PC-3 (cell line): ENCODE results near the gene RETREG2. TPM values are rescaled to one million over a fixed set of nuclear protein-coding genes. Genes with fewer than 3 reads are reported as not detected.

Source experiments
- ATAC-seq: fragments of 200-7000 bp; cut with Tn5 transposase; 2 replicates; pipeline ENCODE4 v1.9.1; 2020; ENCODE audit warnings: mild to moderate bottlenecking, moderate library complexity
- BruUV-seq: library from RNA; stranded (reverse); fragments of 400-500 nt; replicated peaks from 2 replicates; lab custom pipeline; 2021; lab: Mats Ljungman, UMichigan
- CTCF ChIA-PET: fragments of 300-600 bp; sonication (Branson Sonifier 250); formaldehyde crosslinking; loops from one replicate; lab custom pipeline; 2022; ENCODE audit warnings: antibody characterized with exemption; lab: Charles Lee
- POLR2A ChIA-PET: fragments of 300-600 bp; sonication (Branson Sonifier 250); formaldehyde crosslinking; loops from one replicate; lab custom pipeline; 2022; ENCODE audit warnings: antibody characterized with exemption; ENCODE audit not compliant: unreplicated experiment; lab: Charles Lee
- DNase-seq: peaks from one replicate; pipeline ENCODE4 v3.0.0-alpha.2; 2015
- H2AFZ ChIP-seq: fragments of 300-600 bp; sonication (generic); 2 replicates; pipeline ENCODE4 v1.6.0; 2016; ENCODE audit warnings: antibody characterized with exemption, low read length
- H3F3A ChIP-seq: fragments of 300-600 bp; sonication (generic); one replicate; pipeline ENCODE4 v1.6.0; 2017; ENCODE audit warnings: antibody characterized with exemption, low read length, control low read depth, mild to moderate bottlenecking; ENCODE audit not compliant: unreplicated experiment
- H3K27ac ChIP-seq: fragments of 300-600 bp; sonication (generic); 2 replicates; pipeline ENCODE4 v1.5.1; 2016; ENCODE audit warnings: mild to moderate bottlenecking, low read length
- H3K27me3 ChIP-seq: fragments of 300-600 bp; sonication (generic); 2 replicates; pipeline ENCODE4 v1.6.1; 2016; ENCODE audit warnings: low read length, mixed read lengths
- H3K36me3 ChIP-seq: fragments of 300-600 bp; sonication (generic); 2 replicates; pipeline ENCODE4 v1.6.1; 2016; ENCODE audit warnings: low read depth, mixed run types, low read length, mixed read lengths
- H3K4me1 ChIP-seq: fragments of 300-600 bp; sonication (generic); 2 replicates; pipeline ENCODE4 v1.5.1; 2016; ENCODE audit warnings: low read length; ENCODE audit not compliant: insufficient read depth
- H3K4me2 ChIP-seq: fragments of 300-600 bp; sonication (generic); 2 replicates; pipeline ENCODE4 v1.6.0; 2016; ENCODE audit warnings: low read length
- H3K4me3 ChIP-seq: fragments of 300-600 bp; sonication (generic); 2 replicates; pipeline ENCODE4 v1.5.1; 2016; ENCODE audit warnings: mild to moderate bottlenecking, low read length, mixed read lengths
- H3K79me2 ChIP-seq: fragments of 300-600 bp; sonication (generic); 2 replicates; pipeline ENCODE4 v1.6.1; 2017; ENCODE audit warnings: low read length, mixed read lengths
- H3K9ac ChIP-seq: fragments of 300-600 bp; sonication (generic); 2 replicates; pipeline ENCODE4 v1.6.0; 2016; ENCODE audit warnings: mild to moderate bottlenecking, low read length
- H3K9me2 ChIP-seq: fragments of 300-600 bp; sonication (generic); replicated peaks from 2 replicates; pipeline ENCODE4 v1.6.1; 2016; ENCODE audit warnings: mixed run types, low read length, mixed read lengths
- H3K9me3 ChIP-seq: fragments of 300-600 bp; sonication (generic); 2 replicates; pipeline ENCODE4 v1.6.1; 2016; ENCODE audit warnings: low read length, mixed read lengths
- H4K20me1 ChIP-seq: fragments of 300-600 bp; sonication (generic); 2 replicates; pipeline ENCODE4 v1.6.1; 2016; ENCODE audit warnings: low read length, mixed read lengths
- EZH2 ChIP-seq: fragments of 300-600 bp; sonication (generic); IDR thresholded peaks from one replicate; pipeline ENCODE4 v1.6.1; 2017; ENCODE audit warnings: antibody characterized with exemption, mild to moderate bottlenecking, low read length; ENCODE audit not compliant: unreplicated experiment
- EZH2phosphoT487 ChIP-seq: fragments of 300-600 bp; sonication (generic); IDR thresholded peaks from 2 replicates; pipeline ENCODE4 v1.6.1; 2018; ENCODE audit warnings: mild to moderate bottlenecking, antibody characterized with exemption, low read length, borderline replicate concordance
- intact Hi-C: fragments of 100-400 bp; cut with micrococcal nuclease; formaldehyde crosslinking; loops from 2 replicates; pipeline ENCODE4 v1.9.0; 2023
- total RNA-seq: library from RNA; depleted of rRNA; stranded (reverse); fragments of >200 nt; gene quantifications from 2 replicates; pipeline ENCODE4 v1.2.3, GENCODE V29; 2014
- TF ChIP-seq, protein P1 (sequence below): fragments of 300-600 bp; sonication (generic); conservative IDR thresholded peaks from 2 replicates; pipeline ENCODE4 v1.5.1; 2017; ENCODE audit warnings: antibody characterized with exemption, low read depth, mild to moderate bottlenecking, low read length

RETREG2 gene
- total RNA-seq, 1 experiment from 2014 or later: 61.0 TPM

DNA sequence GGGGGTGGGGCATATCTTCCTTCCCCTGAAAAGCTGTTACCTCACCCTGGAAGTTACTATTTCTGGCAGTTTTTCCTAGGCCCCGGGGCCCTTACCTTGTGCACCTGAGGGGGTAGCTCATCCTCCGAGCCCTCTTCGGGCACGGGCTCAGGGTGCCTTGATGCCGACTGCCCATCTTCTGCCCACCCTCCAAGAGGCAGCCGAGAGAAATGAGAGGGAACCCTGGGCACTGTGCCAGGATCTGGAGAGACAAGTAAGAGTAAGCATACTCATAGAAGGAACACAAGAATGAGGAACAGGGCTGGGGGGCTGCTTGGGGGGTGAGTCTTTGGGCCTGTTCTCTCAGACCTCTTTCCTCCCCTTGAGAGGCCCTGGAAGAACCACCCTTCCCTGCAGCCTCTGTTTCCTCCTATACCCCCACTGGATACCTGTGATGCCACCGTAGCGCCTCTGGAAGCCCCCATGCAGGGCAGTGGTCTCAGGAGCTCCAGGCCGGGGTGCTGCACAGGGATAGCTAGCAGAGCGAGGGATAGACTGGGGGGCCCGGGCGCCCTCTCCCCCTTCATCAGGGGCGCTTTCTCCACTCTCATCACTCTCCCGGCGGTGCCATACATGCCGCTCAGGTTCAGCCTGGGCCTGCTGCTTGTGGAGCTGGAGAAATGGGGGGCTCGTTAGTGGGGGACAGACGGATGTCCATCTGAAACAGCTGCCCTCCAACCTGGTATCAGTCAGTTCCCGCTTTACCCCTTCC is 42.8 kb downstream of the RETREG2 start:
- ChIA-PET CTCF (no interaction called here), POLR2A (no interaction called here)
- peaks cover 15% of the 10 kb centered on the region for H3K36me3 ChIP-seq
- H3K4me1 ChIP-seq: peaks cover 19% of the 10 kb centered on the region
- intact Hi-C loops: no loop called here
- TF ChIP-seq, protein P1, sequence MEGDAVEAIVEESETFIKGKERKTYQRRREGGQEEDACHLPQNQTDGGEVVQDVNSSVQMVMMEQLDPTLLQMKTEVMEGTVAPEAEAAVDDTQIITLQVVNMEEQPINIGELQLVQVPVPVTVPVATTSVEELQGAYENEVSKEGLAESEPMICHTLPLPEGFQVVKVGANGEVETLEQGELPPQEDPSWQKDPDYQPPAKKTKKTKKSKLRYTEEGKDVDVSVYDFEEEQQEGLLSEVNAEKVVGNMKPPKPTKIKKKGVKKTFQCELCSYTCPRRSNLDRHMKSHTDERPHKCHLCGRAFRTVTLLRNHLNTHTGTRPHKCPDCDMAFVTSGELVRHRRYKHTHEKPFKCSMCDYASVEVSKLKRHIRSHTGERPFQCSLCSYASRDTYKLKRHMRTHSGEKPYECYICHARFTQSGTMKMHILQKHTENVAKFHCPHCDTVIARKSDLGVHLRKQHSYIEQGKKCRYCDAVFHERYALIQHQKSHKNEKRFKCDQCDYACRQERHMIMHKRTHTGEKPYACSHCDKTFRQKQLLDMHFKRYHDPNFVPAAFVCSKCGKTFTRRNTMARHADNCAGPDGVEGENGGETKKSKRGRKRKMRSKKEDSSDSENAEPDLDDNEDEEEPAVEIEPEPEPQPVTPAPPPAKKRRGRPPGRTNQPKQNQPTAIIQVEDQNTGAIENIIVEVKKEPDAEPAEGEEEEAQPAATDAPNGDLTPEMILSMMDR: no peak
- TF ChIP-seq EZH2phosphoT487 (no peak), EZH2 (no peak)
- H3F3A ChIP-seq: peaks cover 3% of the 10 kb centered on the region
- H3K9me2 ChIP-seq: no peaks in the 10 kb centered on the region
- H4K20me1 ChIP-seq: no peaks in the 10 kb centered on the region
- H3K4me3 ChIP-seq: no peak overlapping the region
- no peak overlapping the region for H3K27ac ChIP-seq
- peaks cover 8% of the 10 kb centered on the region; the same call in 1 of the 2 replicates for H3K79me2 ChIP-seq
- BruUV-seq: no TSS peak
- ATAC-seq (no peak), DNase-seq (no peak)
- no peak overlapping the region for H3K4me2 ChIP-seq
- H3K27me3 ChIP-seq: no peaks in the 10 kb centered on the region
- no peak overlapping the region for H2AFZ ChIP-seq
- H3K9ac ChIP-seq: no peak overlapping the region
- no peaks in the 10 kb centered on the region for H3K9me3 ChIP-seq

DNA sequence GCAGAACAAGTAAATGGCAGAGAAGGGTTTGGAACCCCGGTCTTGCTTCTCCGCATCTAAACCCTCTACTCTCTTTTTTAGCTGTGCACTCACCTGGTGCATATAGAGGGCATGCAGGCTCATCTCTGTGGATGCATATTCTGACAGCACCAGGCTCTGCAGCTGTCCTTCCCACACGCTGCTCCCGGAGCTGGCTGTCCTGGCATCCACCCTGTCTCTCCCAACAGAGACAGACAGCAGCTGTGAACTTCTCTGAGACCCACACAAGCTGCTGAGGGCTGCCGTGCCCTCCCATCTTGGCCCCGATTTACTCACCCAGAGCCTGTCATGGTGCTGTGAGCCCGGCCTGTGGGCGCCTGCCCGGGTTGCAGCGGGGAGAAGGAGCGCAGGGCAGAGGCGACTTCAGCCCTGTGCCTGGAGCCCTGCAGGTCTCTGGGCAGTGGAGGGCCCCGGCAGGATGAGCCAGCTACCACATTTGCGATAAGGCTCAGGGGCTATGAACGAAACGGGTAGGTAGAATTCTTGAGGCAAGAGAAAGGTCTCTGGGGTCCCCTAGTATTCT is 44.0 kb downstream of the RETREG2 start:
- intact Hi-C loops: no loop called here
- Histone ChIP-seq H3K9me3 (no peaks in the 10 kb centered on the region), H3K27me3 (no peaks in the 10 kb centered on the region), H3K36me3 (peaks cover 15% of the 10 kb centered on the region), H3K9ac (no peak overlapping the region), H3K27ac (no peak overlapping the region), H3F3A (peaks cover 3% of the 10 kb centered on the region), H3K4me3 (no peak overlapping the region), H3K4me2 (no peak overlapping the region), H4K20me1 (no peaks in the 10 kb centered on the region), H3K4me1 (peaks cover 19% of the 10 kb centered on the region), H3K9me2 (no peaks in the 10 kb centered on the region), H2AFZ (no peak overlapping the region), H3K79me2 (peaks cover 4% of the 10 kb centered on the region)
- no peak for ATAC-seq
- TF ChIP-seq, protein P1: no peak
- no peak for TF ChIP-seq EZH2
- TF ChIP-seq EZH2phosphoT487: no peak
- ChIA-PET CTCF (no interaction called here), POLR2A (interaction anchor here (0.5 kb wide), 1 partner anchor 66 kb away, joined by 6 read pairs; no protein-coding TSS in a partner anchor)
- no peak for DNase-seq
- BruUV-seq: no TSS peak
